Left renal pelvis (tissue), 4 donors: ENCODE results near the gene TRAK2. TPM values are rescaled to one million over a fixed set of nuclear protein-coding genes. Genes with fewer than 3 reads are reported as not detected.
A peak's percentile ranks its signal among the peaks of the same experiment; 100 is the strongest.
"Not testable (repeated sequence)": the region's sequence is repeated elsewhere in the genome, so short reads cannot be mapped to it uniquely, and the experiment has no call there.

Experiments used
- DNase-seq, 4 donors: peaks; one replicate each; pipeline ENCODE4 v3.0.0-alpha.2; 2013; ENCODE audit warnings: low read depth in 4 of 4, low spot score in 3 of 4
- polyA plus RNA-seq, 4 donors: library from polyadenylated mRNA; unstranded; fragments of 120-200 nt; gene quantifications; one replicate each; pipeline ENCODE4 v1.2.1, GENCODE V29; 2013; ENCODE audit not compliant: insufficient read length in 4 of 4

Gene TRAK2
- polyA plus RNA-seq = 10 to 100 TPM; 39.0 to 47.0 (median 42.1) TPM

- DNase-seq = peak; percentile 83 to 91 (median 86)
Measured at GRCh38 chr2:201451292-201452057, at the start of gene TRAK2, which contains the start of gene STRADB. Gene TRAK2 (minus strand): TSS chr2:201451458. CDS start chr2:201420507, 30,951 bp downstream. Gene STRADB (plus strand): TSS chr2:201451740. CDS start chr2:201454841, 3,101 bp downstream.

GRCh38 chr2:201500534-201500933 lies 49.3 kb upstream of the TRAK2 start:
- DNase-seq = no peak

- DNase-seq = no peak
Measured at GRCh38 chr2:201496785-201497184, 45.5 kb upstream of the TRAK2 start.

GRCh38 chr2:201490291-201490690 lies 39.0 kb upstream of the TRAK2 start:
- DNase-seq = no peak

- no peak for DNase-seq
Measured at GRCh38 chr2:201484805-201485204, 33.5 kb upstream of the TRAK2 start.

GRCh38 chr2:201483758-201484157 lies 32.5 kb upstream of the TRAK2 start:
- not testable (repeated sequence) for DNase-seq

GRCh38 chr2:201483342-201483741 lies 32.1 kb upstream of the TRAK2 start:
- DNase-seq = no peak

- no peak for DNase-seq
Measured at GRCh38 chr2:201482543-201482942, 31.3 kb upstream of the TRAK2 start.

- no peak for DNase-seq
Measured at GRCh38 chr2:201472411-201472810, 21.2 kb upstream of the TRAK2 start.

- no peak for DNase-seq
Measured at GRCh38 chr2:201471732-201472393, 20.6 kb upstream of the TRAK2 start.

- DNase-seq = no peak
Measured at GRCh38 chr2:201470821-201471731, 19.8 kb upstream of the TRAK2 start.

- no peak for DNase-seq
Measured at GRCh38 chr2:201467666-201468065, 16.4 kb upstream of the TRAK2 start.

GRCh38 chr2:201466050-201466675 lies 14.9 kb upstream of the TRAK2 start:
- DNase-seq = peak in 2 of 4 donors; percentile 23 to 36

GRCh38 chr2:201465524-201465971 lies 14.3 kb upstream of the TRAK2 start:
- DNase-seq = no peak

- no peak for DNase-seq
Measured at GRCh38 chr2:201464547-201464946, 13.3 kb upstream of the TRAK2 start.

- DNase-seq = no peak
Measured at GRCh38 chr2:201460532-201460931, 9.3 kb upstream of the TRAK2 start.

- DNase-seq = no peak
Measured at GRCh38 chr2:201458381-201458780, 7.1 kb upstream of the TRAK2 start.

GRCh38 chr2:201452922-201453643 lies 1.8 kb upstream of the TRAK2 start:
- DNase-seq = no peak

GRCh38 chr2:201452058-201452921 lies 1.0 kb upstream of the TRAK2 start:
- DNase-seq = no peak
